Measurements from ENCODE around the gene SYT14.
"Not testable (repeated sequence)": the region's sequence is repeated elsewhere in the genome, so short reads cannot be mapped to it uniquely, and the experiment has no call there.

SYT14 gene

GRCh38 chr1:209904774-209905173, 33.2 kb upstream of the SYT14 start:
- not testable (repeated sequence) for H3K36me3 Mint-ChIP-seq (ENCODE audit: insufficient read depth); H3K9me3 Mint-ChIP-seq; H3K27ac Mint-ChIP-seq (ENCODE audit: low read depth); H3K4me3 Mint-ChIP-seq; H3K27me3 Mint-ChIP-seq; ATAC-seq (replicated peaks; ENCODE audit: extremely low read depth, poor library complexity, severe bottlenecking); H3K4me1 Mint-ChIP-seq; DNase-seq (ENCODE audit: low spot score in 2 of 2)

GRCh38 chr1:209911746-209912145, 26.3 kb upstream of the SYT14 start:
- no peak for DNase-seq (ENCODE audit: low spot score in 2 of 2)
- Mint-ChIP-seq H3K36me3 (ENCODE audit: insufficient read depth) (no peaks in the 10 kb centered on the region), H3K27me3 (no peaks in the 10 kb centered on the region), H3K9me3 (no peaks in the 10 kb centered on the region), H3K4me3 (no peak overlapping the region), H3K4me1 (no peaks in the 10 kb centered on the region), H3K27ac (ENCODE audit: low read depth) (no peak overlapping the region)
- no peak for ATAC-seq (replicated peaks; ENCODE audit: extremely low read depth, poor library complexity, severe bottlenecking)

- Mint-ChIP-seq H3K27me3 (no peaks in the 10 kb centered on the region), H3K27ac (ENCODE audit: low read depth) (no peak overlapping the region), H3K36me3 (ENCODE audit: insufficient read depth) (no peaks in the 10 kb centered on the region), H3K4me3 (no peak overlapping the region), H3K9me3 (no peaks in the 10 kb centered on the region), H3K4me1 (no peaks in the 10 kb centered on the region)
- DNase-seq (ENCODE audit: low spot score in 2 of 2) (no peak), ATAC-seq (replicated peaks; ENCODE audit: extremely low read depth, poor library complexity, severe bottlenecking) (no peak)
Observed at GRCh38 chr1:209912306-209912705, 25.7 kb upstream of the SYT14 start.

DNA sequence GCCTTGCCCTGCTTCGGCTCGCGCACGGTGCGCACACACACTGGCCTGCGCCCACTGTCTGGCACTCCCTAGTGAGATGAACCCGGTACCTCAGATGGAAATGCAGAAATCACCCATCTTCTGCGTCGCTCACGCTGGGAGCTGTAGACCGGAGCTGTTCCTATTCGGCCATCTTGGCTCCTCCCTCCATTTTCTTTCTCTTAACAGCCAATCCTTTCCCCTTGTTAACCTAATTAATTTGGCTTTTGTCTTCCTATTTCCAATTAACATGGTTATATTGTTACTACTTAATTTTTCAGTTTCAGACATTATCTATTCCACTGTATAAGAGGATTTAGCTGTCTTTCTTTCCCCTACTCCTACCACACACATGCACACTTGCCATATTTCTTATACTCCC, 18.4 kb upstream of the SYT14 start:
- not testable (repeated sequence) for H3K36me3 Mint-ChIP-seq (ENCODE audit: insufficient read depth); H3K4me1 Mint-ChIP-seq; ATAC-seq (replicated peaks; ENCODE audit: extremely low read depth, poor library complexity, severe bottlenecking); DNase-seq (ENCODE audit: low spot score in 2 of 2); H3K9me3 Mint-ChIP-seq; H3K27ac Mint-ChIP-seq (ENCODE audit: low read depth); H3K4me3 Mint-ChIP-seq
- peaks cover 11% of the 10 kb centered on the region for H3K27me3 Mint-ChIP-seq

DNA sequence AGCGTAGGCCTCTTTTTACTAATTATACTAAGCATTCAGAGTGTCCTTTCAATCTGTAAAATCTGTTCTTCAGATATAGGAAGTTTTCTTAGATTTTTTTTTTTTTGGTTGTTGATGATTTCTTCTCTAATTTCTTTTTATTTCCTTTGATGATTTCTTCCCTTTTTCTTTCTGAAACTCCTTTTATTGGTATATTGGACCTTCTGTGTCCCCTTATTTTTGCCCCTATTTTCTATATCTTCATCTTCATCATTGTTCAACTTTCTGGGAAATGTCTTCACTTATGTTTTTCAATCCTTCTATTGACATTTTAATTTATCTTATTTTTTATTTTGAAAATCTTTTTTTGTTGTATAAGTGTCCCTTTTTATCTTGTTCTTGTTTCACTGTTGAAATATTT, 17.2 kb upstream of the SYT14 start:
- DNase-seq (ENCODE audit: low spot score in 2 of 2) (no peak), ATAC-seq (replicated peaks; ENCODE audit: extremely low read depth, poor library complexity, severe bottlenecking) (no peak)
- no peaks in the 10 kb centered on the region for H3K4me1 Mint-ChIP-seq
- H3K27ac Mint-ChIP-seq (ENCODE audit: low read depth): no peak overlapping the region
- peaks cover 21% of the 10 kb centered on the region for H3K27me3 Mint-ChIP-seq
- H3K4me3 Mint-ChIP-seq: no peak overlapping the region
- peaks cover 6% of the 10 kb centered on the region for H3K9me3 Mint-ChIP-seq
- no peaks in the 10 kb centered on the region for H3K36me3 Mint-ChIP-seq (ENCODE audit: insufficient read depth)

GRCh38 chr1:209924390-209924789, 13.6 kb upstream of the SYT14 start:
- no peak overlapping the region for H3K4me3 Mint-ChIP-seq
- peaks cover 41% of the 10 kb centered on the region for H3K27me3 Mint-ChIP-seq
- H3K4me1 Mint-ChIP-seq: no peaks in the 10 kb centered on the region
- peaks cover 6% of the 10 kb centered on the region for H3K9me3 Mint-ChIP-seq
- H3K36me3 Mint-ChIP-seq (ENCODE audit: insufficient read depth): peaks cover 1% of the 10 kb centered on the region
- no peak overlapping the region for H3K27ac Mint-ChIP-seq (ENCODE audit: low read depth)
- DNase-seq (ENCODE audit: low spot score in 2 of 2): no peak
- ATAC-seq (replicated peaks; ENCODE audit: extremely low read depth, poor library complexity, severe bottlenecking): no peak

DNA sequence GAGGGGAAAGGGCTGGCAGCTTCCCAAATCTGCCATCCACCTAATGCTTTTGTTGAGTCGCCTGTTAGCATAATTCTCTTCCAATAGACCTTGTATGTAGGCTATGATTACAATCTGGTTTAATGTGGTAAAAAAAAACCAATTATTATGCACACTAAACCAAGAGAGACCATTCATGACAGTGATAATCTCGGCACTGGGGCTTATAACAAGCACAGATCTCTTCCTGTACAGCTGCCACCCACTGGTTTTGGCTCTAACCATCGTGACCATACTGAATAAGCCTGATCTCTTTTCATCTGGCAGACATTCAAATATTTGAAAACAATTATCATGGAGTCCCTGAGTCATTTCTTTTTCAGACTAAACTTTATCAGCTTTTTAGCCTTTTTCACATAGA, 12.0 kb upstream of the SYT14 start:
- H3K4me1 Mint-ChIP-seq: no peaks in the 10 kb centered on the region
- no peak for ATAC-seq (replicated peaks; ENCODE audit: extremely low read depth, poor library complexity, severe bottlenecking)
- no peaks in the 10 kb centered on the region for H3K9me3 Mint-ChIP-seq
- no peak overlapping the region for H3K4me3 Mint-ChIP-seq
- peaks cover 1% of the 10 kb centered on the region for H3K36me3 Mint-ChIP-seq (ENCODE audit: insufficient read depth)
- peaks cover 48% of the 10 kb centered on the region for H3K27me3 Mint-ChIP-seq
- H3K27ac Mint-ChIP-seq (ENCODE audit: low read depth): no peak overlapping the region
- no peak for DNase-seq (ENCODE audit: low spot score in 2 of 2)

DNA sequence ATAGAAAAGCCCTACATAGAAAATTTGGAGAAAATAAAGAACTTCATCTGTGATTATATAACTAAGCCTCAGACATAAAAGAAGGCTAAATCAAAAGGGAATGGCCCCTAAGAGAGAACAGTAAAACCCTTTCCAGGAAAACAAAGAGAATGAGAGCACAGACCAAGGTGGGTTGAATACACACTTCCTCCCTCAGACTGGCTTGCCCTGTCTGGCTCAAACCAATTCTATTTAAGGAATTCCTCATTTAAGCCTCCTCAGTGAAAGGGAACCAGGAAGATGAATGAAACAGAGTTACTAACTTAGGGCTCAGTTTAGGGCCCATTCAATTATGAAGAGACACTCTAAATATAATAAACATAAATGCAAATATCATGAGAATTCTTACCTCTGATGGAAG, 10.6 kb upstream of the SYT14 start:
- no peak for ATAC-seq (replicated peaks; ENCODE audit: extremely low read depth, poor library complexity, severe bottlenecking)
- DNase-seq (ENCODE audit: low spot score in 2 of 2): no peak
- H3K27me3 Mint-ChIP-seq: peaks cover 61% of the 10 kb centered on the region
- H3K36me3 Mint-ChIP-seq (ENCODE audit: insufficient read depth): peaks cover 1% of the 10 kb centered on the region
- no peak overlapping the region for H3K4me3 Mint-ChIP-seq
- no peaks in the 10 kb centered on the region for H3K4me1 Mint-ChIP-seq
- no peak overlapping the region for H3K27ac Mint-ChIP-seq (ENCODE audit: low read depth)
- no peaks in the 10 kb centered on the region for H3K9me3 Mint-ChIP-seq

- no peak for DNase-seq (ENCODE audit: low spot score in 2 of 2)
- Mint-ChIP-seq H3K9me3 (no peaks in the 10 kb centered on the region), H3K27me3 (peaks cover 68% of the 10 kb centered on the region), H3K4me1 (no peaks in the 10 kb centered on the region), H3K36me3 (ENCODE audit: insufficient read depth) (peaks cover 1% of the 10 kb centered on the region), H3K4me3 (no peak overlapping the region), H3K27ac (ENCODE audit: low read depth) (no peak overlapping the region)
- ATAC-seq (replicated peaks; ENCODE audit: extremely low read depth, poor library complexity, severe bottlenecking): no peak
Observed at GRCh38 chr1:209929751-209930150, 8.3 kb upstream of the SYT14 start.

DNA sequence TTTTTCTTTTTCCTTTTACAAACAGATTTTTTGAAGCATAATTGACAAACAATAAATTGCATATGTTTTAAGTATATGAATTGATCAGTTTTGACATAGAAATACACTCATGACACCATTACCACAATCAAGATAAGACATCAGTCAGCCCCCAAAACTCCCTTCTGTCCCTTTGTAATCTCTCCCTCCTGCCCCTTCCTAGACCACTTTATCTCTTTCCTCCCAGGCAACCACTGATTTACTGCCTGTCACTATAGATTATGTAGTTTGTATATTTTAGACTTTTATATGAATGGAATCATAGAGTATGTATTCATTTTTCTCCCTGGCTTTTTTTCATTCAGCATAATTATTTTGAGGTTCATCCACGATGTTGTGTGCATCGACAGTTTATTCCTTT, 6.9 kb upstream of the SYT14 start:
- no peaks in the 10 kb centered on the region for H3K9me3 Mint-ChIP-seq
- H3K4me3 Mint-ChIP-seq: no peak overlapping the region
- H3K36me3 Mint-ChIP-seq (ENCODE audit: insufficient read depth): peaks cover 1% of the 10 kb centered on the region
- DNase-seq (ENCODE audit: low spot score in 2 of 2): no peak
- H3K27ac Mint-ChIP-seq (ENCODE audit: low read depth): no peak overlapping the region
- peaks cover 69% of the 10 kb centered on the region for H3K27me3 Mint-ChIP-seq
- no peaks in the 10 kb centered on the region for H3K4me1 Mint-ChIP-seq
- no peak for ATAC-seq (replicated peaks; ENCODE audit: extremely low read depth, poor library complexity, severe bottlenecking)

GRCh38 chr1:209936125-209936524, 1.9 kb upstream of the SYT14 start:
- Mint-ChIP-seq H3K9me3 (no peaks in the 10 kb centered on the region), H3K27me3 (peaks cover 89% of the 10 kb centered on the region), H3K4me3 (no peak overlapping the region), H3K27ac (ENCODE audit: low read depth) (no peak overlapping the region), H3K36me3 (ENCODE audit: insufficient read depth) (no peaks in the 10 kb centered on the region), H3K4me1 (peaks cover 8% of the 10 kb centered on the region)
- ATAC-seq (replicated peaks; ENCODE audit: extremely low read depth, poor library complexity, severe bottlenecking) (no peak), DNase-seq (ENCODE audit: low spot score in 2 of 2) (no peak)

- Mint-ChIP-seq H3K27me3 (peaks cover 27% of the 10 kb centered on the region), H3K4me1 (no peaks in the 10 kb centered on the region), H3K4me3 (no peak overlapping the region), H3K9me3 (no peaks in the 10 kb centered on the region), H3K27ac (ENCODE audit: low read depth) (no peak overlapping the region), H3K36me3 (ENCODE audit: insufficient read depth) (no peaks in the 10 kb centered on the region)
- ATAC-seq (replicated peaks; ENCODE audit: extremely low read depth, poor library complexity, severe bottlenecking): no peak
- no peak for DNase-seq (ENCODE audit: low spot score in 2 of 2)
Observed at GRCh38 chr1:209945377-209945776, 7.4 kb downstream of the SYT14 start.

DNA sequence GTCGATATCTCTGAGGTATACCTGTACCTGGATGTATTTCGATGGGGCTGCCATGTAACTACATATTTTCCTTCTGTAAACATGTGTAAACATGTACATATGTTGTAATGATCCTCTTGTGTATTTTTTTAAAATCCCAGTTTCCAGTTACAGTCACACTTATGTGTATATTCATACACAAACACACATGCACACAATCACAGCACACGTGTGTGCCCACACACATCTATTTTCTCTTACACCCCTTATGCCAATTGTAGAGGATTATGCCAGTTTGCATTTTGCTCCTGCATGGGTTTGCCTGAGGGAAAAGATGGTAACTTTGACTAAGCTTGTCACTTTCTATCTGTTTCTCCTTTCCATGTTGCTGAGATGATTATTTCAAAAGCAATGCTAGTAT, 10.1 kb downstream of the SYT14 start:
- Mint-ChIP-seq H3K9me3 (no peaks in the 10 kb centered on the region), H3K27me3 (peaks cover 12% of the 10 kb centered on the region), H3K27ac (ENCODE audit: low read depth) (no peak overlapping the region), H3K4me3 (no peak overlapping the region), H3K36me3 (ENCODE audit: insufficient read depth) (no peaks in the 10 kb centered on the region), H3K4me1 (no peaks in the 10 kb centered on the region)
- DNase-seq (ENCODE audit: low spot score in 2 of 2) (no peak), ATAC-seq (replicated peaks; ENCODE audit: extremely low read depth, poor library complexity, severe bottlenecking) (no peak)

DNA sequence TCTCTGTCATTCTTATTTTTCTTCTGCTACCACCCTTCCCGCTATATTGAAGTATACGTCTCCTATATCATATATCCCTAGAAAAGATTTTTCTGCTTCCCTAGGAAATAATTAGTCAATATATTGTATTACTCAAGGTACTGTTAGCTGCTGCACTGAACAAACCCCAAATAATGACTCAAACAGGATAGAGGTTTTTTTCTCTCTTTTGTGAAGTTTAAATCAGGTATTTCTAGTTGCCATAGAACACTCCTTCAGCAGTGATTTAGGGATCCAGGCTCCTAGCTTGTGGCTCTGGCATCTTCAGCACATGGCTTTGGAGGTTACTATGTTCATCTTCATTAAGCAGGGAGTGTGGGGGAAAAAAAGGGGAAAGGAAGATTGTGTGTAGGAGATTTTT, 18.1 kb downstream of the SYT14 start:
- Mint-ChIP-seq H3K4me1 (no peaks in the 10 kb centered on the region), H3K27me3 (peaks cover 51% of the 10 kb centered on the region), H3K36me3 (ENCODE audit: insufficient read depth) (no peaks in the 10 kb centered on the region), H3K4me3 (no peak overlapping the region), H3K9me3 (no peaks in the 10 kb centered on the region), H3K27ac (ENCODE audit: low read depth) (no peak overlapping the region)
- DNase-seq (ENCODE audit: low spot score in 2 of 2) (no peak), ATAC-seq (replicated peaks; ENCODE audit: extremely low read depth, poor library complexity, severe bottlenecking) (no peak)

Measured in central memory CD8-positive, alpha-beta T cell (primary cell).